ENCODE results near the gene ADCY2. TPM values are rescaled to one million over a fixed set of nuclear protein-coding genes. Genes with fewer than 3 reads are reported as not detected.

Gene ADCY2
- total and polyA plus RNA-seq, 11 donors: 0.04 to 0.96 (median 0.32) TPM

DNA sequence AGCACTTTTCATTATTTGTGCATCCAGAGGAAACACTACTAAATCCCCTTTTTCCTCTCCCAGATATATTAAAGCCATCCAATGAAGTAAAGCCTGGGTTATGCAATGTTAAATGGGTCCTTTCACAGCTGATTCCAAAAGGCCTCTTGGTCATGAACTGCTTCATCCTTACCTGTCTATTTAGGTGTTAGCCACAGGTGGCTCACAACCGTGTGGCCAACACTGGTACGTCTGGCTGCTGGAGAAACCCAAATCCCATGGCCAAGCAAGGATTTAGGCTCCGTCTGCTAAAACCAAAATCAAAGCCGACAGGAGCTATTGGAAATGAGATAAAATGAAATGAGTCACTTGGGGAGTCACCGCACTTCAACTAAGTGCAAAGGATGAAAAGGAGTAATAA, 193.9 kb downstream of the ADCY2 start:
- H3K4me3 ChIP-seq: no peak overlapping the region
- no peak overlapping the region for H3K27ac ChIP-seq
- no peaks in the 10 kb centered on the region for H3K36me3 ChIP-seq
- intact Hi-C loops (cut with DNase I): no loop called here
- WGBS, 4 donors: 57 to 71% (median 65%) methylated on average over 5 of the region's 5 CpGs
- DNase-seq: no peak
- no peaks in the 10 kb centered on the region for H3K4me1 ChIP-seq
- no peaks in the 10 kb centered on the region for H3K9me3 ChIP-seq
- TF ChIP-seq, protein P1, sequence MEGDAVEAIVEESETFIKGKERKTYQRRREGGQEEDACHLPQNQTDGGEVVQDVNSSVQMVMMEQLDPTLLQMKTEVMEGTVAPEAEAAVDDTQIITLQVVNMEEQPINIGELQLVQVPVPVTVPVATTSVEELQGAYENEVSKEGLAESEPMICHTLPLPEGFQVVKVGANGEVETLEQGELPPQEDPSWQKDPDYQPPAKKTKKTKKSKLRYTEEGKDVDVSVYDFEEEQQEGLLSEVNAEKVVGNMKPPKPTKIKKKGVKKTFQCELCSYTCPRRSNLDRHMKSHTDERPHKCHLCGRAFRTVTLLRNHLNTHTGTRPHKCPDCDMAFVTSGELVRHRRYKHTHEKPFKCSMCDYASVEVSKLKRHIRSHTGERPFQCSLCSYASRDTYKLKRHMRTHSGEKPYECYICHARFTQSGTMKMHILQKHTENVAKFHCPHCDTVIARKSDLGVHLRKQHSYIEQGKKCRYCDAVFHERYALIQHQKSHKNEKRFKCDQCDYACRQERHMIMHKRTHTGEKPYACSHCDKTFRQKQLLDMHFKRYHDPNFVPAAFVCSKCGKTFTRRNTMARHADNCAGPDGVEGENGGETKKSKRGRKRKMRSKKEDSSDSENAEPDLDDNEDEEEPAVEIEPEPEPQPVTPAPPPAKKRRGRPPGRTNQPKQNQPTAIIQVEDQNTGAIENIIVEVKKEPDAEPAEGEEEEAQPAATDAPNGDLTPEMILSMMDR (IDR thresholded peaks at IDR 0.05): no peak
- H3K27me3 ChIP-seq: no peaks in the 10 kb centered on the region
- ATAC-seq: no peak

DNA sequence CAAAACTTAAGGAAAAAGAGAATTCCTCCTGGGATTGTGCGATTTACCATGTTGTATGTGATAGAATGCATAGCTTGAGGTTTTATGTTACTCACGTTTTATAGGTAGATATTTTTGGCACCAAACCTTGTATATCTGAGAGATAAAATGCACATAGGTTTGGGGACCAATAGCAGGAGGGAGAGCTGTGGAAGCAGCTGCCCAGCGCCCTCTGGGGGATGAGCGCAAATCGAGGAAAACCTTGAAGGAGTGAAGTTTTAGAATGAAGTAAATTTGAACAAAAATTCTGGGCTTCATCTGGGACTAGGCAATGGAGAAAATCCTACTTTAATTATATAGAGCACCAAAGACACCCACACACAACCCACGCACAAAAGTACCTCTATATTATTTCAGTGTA, 197.0 kb downstream of the ADCY2 start:
- Histone ChIP-seq H3K9me3 (no peaks in the 10 kb centered on the region), H3K4me1 (no peaks in the 10 kb centered on the region), H3K36me3 (no peaks in the 10 kb centered on the region), H3K4me3 (no peak overlapping the region), H3K27ac (no peak overlapping the region), H3K27me3 (no peaks in the 10 kb centered on the region)
- ATAC-seq (no peak), DNase-seq (no peak)
- 36 to 51% (median 47%) methylated on average over 6 of the region's 6 CpGs for WGBS, 4 donors
- no peak for TF ChIP-seq POLR2A (IDR thresholded peaks at IDR 0.05)
- TF ChIP-seq, protein P1 (IDR thresholded peaks at IDR 0.05): peak in 2 of 12 donors; percentile 11 to 18
- intact Hi-C loops (cut with DNase I): no loop called here

DNA sequence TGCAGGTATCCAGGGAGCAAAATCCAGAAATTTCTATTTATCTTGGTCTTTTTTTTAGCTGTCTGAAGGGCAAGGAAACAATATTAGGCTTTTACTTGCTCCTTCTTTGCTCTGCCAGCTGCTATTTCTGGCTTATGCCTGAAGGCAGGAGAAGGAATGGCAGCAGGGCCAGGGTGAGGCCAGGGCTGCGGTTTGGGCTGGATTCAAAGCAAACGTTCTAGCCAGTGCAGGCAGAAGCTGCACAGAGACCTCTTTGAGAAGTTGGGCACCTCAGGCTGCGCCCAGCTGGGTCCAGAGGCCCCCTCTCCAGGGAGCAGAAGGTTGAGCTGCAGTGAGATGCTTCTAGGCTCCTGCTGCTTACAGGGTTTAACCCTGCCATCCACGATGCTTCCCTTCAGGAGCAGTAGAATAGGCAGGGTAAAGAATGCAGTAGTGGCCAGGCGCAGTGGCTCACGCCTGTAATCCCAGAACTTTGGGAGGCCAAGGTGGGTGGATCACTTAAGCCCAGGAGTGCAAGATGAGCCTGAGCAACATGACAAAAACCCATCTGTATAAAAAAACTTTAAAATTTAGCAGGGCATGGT, 201.2 kb downstream of the ADCY2 start:
- TF ChIP-seq POLR2A (IDR thresholded peaks at IDR 0.05): no peak
- TF ChIP-seq, protein P1 (IDR thresholded peaks at IDR 0.05): no peak
- Histone ChIP-seq H3K36me3 (no peaks in the 10 kb centered on the region), H3K27ac (no peak overlapping the region), H3K9me3 (no peaks in the 10 kb centered on the region), H3K4me1 (no peaks in the 10 kb centered on the region), H3K27me3 (no peaks in the 10 kb centered on the region), H3K4me3 (no peak overlapping the region)
- ATAC-seq (no peak), DNase-seq (no peak)
- intact Hi-C loops (cut with DNase I): no loop called here
- WGBS, 4 donors: 53 to 66% (median 63%) methylated on average over 3 to 6 of the region's 6 CpGs

DNA sequence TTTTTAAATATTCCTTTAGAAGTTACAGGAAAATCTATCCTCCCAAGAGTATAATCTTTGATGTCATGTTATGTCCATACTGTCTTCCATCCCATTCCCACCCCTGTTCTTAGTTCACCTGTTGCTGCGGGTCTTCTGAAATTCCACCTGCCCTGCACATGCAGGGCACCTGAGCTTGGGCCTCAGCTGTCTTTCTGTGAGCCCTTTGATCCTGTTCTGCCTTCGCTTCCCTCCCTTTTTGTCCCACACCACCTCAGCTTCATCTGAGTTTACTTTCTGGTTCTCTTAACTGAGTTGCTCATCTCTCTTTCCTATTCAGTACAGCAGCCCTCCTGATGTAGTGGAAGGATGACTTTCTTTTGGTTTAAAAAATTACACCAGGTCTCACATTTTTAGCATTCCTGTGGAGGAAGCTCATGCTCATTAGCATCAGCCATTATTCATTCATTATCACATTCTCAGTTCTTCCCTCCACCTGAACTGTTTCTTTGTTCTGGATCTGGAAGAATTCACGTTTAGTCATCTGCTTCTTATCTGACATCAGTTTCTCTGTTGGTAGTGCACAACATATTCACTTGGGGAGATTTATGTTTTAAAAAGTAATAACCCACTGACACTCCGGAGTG, 211.0 kb downstream of the ADCY2 start:
- no peak for TF ChIP-seq POLR2A (IDR thresholded peaks at IDR 0.05)
- TF ChIP-seq, protein P1 (IDR thresholded peaks at IDR 0.05): no peak
- ATAC-seq (no peak), DNase-seq (no peak)
- Histone ChIP-seq H3K27ac (no peak overlapping the region), H3K27me3 (no peaks in the 10 kb centered on the region), H3K36me3 (no peaks in the 10 kb centered on the region), H3K9me3 (peaks cover 0 to 9% (median 0%) of the 10 kb centered on the region in 12 donors), H3K4me1 (no peaks in the 10 kb centered on the region), H3K4me3 (no peak overlapping the region)
- WGBS, 4 donors: 44 to 57% (median 50%) methylated on average over 4 of the region's 4 CpGs
- intact Hi-C loops (cut with DNase I): no loop called here

Measured in heart left ventricle (tissue), 16 donors.